ENCODE data around the gene TACO1.

DNA sequence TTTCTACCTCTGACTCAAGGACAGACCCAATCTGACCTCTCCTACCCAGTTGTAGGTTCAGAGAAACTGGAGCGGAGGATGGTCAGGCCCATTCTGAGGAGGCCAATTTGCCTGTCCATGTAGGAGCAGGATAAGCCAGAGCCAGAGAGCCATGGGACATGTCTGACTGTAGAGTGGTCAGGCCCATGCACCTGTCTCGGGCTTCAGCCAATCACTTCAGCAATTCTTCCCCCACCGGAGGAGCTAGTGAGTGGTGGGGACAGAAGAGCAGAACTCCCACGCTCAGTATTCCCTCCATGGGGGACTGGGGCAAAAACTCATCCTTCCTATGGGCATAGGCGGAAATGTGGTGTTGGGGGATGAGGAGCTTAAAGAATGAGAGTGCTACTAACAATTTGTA lies 36.1 kb upstream of the TACO1 start:
- TF ChIP-seq POLR2A (IDR thresholded peaks at IDR 0.05): no peak
- no peak for TF ChIP-seq POLR2AphosphoS5 (IDR thresholded peaks at IDR 0.05)

All from sigmoid colon (tissue), 4 donors.